ENCODE data around the gene ALPK1.

DNA sequence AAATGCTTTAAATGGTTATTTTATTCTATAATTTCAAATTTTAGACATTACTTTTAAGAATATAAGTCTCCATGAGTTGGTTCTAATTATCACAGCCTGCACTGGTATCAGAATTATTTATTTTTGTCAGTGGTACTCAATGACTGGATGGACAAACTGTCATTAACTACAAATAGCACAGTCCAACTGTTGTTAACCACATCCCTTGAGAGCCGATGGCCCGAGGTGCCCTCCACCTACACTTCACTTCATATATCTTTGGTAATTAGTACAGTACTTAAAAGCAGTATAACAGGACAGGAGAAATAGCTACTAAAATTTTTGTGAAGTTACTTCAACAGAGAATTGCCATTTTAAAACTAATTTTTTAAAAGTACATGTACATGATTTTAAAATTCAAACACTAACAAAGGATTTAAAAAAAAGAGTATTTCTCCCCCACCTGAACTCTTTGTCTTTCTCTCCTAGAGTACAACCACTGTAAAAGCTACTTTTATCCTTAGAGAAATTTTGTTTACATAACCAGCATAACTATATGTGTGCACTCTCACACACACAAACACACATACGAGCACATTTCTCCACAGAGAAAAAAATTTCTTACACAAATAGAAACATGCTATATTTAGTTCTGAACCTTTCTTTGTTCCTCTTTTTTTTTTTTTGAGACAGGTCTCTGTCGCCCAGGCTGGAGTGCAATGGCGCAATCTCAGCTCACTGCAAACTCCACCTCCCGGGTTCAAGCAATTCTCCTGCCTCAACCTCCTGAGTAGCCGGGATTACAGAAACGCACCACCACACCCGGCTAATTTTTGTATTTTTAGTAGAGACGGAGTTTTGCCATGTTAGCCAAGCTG lies 17.9 kb upstream of the ALPK1 start:
- TF ChIP-seq, protein P1, sequence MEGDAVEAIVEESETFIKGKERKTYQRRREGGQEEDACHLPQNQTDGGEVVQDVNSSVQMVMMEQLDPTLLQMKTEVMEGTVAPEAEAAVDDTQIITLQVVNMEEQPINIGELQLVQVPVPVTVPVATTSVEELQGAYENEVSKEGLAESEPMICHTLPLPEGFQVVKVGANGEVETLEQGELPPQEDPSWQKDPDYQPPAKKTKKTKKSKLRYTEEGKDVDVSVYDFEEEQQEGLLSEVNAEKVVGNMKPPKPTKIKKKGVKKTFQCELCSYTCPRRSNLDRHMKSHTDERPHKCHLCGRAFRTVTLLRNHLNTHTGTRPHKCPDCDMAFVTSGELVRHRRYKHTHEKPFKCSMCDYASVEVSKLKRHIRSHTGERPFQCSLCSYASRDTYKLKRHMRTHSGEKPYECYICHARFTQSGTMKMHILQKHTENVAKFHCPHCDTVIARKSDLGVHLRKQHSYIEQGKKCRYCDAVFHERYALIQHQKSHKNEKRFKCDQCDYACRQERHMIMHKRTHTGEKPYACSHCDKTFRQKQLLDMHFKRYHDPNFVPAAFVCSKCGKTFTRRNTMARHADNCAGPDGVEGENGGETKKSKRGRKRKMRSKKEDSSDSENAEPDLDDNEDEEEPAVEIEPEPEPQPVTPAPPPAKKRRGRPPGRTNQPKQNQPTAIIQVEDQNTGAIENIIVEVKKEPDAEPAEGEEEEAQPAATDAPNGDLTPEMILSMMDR (IDR thresholded peaks at IDR 0.05): no peak
- TF ChIP-seq POLR2A (IDR thresholded peaks at IDR 0.05): no peak
- TF ChIP-seq EP300 (IDR thresholded peaks at IDR 0.05): no peak

All from tibial nerve (tissue), 4 donors.